T1000 (cell line): Measurements from ENCODE around the gene CCDC146.
"Not testable (repeated sequence)": the region's sequence is repeated elsewhere in the genome, so short reads cannot be mapped to it uniquely, and the experiment has no call there.

ENCODE experiments used
- DNase-seq: peaks from one replicate; lab custom pipeline; 2025; ENCODE audit warnings: mixed read lengths; lab: John Stamatoyannopoulos, UW

The CCDC146 gene

DNA sequence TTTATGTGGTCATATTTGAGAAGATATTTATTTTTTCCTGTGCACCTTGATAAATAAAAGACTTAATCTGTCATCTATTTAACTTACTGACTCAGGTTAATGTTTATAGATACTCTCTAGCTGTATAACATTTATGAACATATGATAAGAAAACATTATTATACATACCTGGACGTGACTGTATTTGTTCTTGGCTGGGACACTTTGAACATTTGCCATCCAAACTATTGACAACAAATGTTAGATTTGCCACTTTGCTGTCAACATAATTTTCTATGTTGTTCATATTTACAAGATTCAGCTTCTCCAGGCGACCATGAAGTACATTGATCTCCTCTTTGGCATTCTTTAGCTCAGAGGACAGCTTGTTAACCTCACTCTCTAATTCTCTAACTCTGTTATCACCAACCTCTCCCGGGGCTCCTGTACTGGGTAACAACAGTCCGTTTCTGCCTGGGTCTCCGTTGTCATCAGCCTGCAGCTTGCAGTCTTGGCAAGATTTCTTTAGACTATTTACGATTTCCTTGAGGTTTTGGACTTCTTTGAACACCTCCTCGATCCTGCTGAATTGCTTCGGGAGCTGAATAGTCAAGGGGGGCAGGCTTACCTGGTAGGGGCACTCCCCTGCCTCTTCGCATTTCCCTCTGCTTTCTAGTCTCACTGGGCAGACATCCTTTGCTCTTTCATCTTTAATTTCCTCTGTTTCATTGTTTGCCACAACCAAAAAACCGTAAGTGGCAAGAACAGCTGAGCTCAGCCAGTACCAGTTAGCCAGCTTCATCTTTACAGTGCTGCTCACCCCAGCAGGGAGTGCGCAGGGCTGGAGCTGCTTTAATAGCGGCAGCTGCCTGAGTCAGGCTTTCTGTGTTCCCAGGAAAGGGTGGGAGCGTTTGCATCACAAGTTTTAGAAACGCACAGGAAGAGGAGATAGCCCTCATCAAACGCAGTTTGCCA, 76.9 kb downstream of the CCDC146 start, which contains the start of gene FGL2:
Gene FGL2, minus strand, starts transcription at position 807 of the 954 bp plus-strand sequence. Its CDS starts 26 bp downstream, at position 781.
- no peak for DNase-seq

DNA sequence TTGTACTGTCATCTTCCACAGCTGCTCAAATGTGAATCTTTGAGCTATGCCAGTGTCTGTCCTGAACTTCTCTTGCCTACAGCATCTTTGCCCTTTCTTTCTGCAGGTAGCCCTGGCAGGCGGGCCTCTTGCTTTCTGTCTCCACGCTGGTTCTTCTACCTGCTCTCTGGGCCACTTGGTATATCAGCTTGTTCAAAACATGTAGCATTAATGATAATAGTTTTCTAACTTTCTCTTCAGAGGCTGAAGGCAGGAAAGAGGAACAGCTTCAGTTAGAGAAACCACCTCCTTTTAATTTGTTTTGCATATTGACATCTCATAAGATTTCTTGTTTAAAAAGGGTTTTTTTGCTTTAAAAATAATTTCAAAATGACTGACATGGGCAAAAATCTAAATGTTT, 78.1 kb downstream of the CCDC146 start:
- DNase-seq = no peak

GRCh38 chr7:77202481-77202976, 80.1 kb downstream of the CCDC146 start:
- no peak for DNase-seq

DNA sequence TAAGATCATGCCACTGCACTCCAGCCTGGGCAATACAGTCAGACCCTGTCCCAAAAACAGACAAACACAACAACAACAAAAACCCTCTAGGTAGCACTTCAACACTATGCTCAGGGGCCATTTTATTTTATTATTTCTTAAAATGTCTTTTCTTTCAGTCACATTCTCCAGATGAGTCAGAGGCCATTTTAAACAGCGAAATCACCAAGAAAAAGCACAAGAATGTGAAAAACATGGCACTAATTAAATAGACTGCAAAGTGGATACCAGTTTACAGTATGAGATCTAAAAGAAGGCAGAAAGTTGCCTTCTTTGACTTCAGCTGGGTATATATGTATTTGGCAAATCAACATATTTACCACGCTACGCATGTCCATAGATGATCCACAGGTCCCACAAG, 83.3 kb downstream of the CCDC146 start:
- no peak for DNase-seq

- no peak for DNase-seq
Measured at GRCh38 chr7:77208416-77208815, 86.0 kb downstream of the CCDC146 start.

DNA sequence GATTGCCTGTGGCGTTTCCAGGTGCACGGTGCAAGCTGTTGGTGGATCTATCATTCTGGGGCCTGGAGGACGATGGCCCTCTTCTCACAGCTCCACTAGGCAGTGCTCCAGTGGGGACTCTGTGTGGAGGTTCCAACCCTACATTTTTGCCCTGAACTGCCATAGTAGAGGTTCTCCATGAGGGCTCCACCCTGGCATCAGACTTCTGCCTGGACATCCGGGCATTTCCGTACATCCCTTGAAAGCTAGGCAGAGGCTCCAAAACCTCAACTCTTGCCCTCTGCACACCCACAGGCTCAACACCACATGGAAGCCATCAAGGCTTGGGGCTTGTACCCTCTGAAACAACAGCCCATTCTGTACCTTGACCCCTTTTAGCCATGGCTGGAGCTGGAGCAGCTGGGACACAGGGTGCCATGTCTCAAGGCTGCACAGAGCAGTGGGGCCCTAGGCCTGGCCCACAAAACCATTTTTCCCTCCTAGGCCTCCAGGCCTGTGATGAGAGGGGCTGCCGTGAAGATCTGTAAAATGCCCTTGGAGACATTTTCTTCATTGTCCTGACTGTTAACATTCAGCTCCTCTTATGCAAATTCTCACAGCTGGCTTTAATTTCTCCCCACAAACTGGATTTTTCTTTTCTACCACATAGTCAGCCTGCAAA, 87.2 kb downstream of the CCDC146 start:
- DNase-seq = no peak

- DNase-seq = no peak
Measured at GRCh38 chr7:77216181-77216845, 93.9 kb downstream of the CCDC146 start.

DNA sequence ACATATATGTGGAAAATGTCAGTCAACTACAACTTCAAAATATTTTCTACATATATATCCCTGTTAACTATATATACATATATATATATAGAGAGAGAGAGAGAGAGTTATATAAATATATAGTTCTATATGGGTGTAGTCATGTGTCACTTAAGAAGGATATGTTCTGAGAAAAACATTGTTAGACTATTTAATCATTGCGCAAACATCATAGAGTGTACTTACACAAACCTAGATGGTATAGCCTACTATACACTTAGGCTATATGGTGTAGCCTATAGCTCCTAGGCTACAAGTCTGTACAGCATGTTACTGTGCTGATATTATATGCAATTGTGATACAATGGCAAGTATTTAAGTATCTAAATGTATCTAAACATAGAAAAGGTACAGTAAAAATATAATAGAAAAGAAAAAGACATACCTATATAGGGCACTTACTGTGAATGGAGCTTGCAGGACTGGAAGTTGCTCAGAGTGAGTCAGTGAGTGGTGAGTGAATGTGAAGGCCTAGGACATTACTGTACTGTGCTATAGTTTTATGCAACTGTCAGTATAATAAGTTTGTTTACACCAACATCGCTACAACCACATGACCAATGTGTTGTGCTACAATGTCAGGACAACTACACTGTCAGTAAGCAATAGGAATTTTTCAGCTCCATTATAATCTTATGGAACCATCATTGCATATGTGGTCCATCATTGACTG, 95.2 kb downstream of the CCDC146 start:
- no peak for DNase-seq

- not testable (repeated sequence) for DNase-seq
Measured at GRCh38 chr7:77219701-77220331, 97.4 kb downstream of the CCDC146 start.

DNA sequence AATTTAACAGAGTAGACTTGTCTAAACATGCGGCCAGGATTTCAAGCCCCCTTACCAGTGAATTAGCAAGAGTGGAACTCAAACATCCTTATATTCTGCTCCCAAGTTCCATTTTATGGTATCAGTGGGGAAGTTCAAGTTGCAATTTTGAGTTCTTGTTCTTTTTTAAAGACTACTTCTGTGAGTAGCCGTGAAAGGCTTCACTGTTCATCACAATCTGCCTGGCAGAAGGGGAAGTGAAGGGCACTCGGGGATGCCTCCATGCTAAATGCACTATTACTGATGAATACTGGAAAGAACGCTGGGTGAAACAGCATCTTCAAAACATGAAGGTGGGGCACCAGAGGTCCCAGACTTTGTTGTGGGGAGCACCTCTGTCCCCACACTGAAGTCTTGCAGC, 99.7 kb downstream of the CCDC146 start:
- no peak for DNase-seq

DNA sequence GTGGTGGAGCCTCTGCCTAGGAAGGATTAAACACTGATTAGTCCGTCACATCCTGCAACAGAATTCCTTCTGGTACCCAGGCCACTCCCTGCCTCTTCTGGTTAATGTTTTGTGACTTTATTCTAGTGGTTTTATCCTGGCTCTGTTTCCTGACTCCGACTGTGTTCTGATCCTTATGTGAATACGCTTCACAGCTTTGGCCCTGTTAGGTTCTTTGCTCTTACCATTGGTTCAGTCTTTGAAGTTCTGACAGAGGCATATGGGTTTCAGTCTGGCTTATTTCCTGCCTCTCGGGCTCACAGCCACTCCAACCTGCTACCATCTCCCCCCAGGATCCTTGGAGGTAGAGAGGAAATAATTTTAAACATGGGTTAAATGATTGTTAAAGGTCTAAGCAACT, 100.4 kb downstream of the CCDC146 start:
- no peak for DNase-seq

DNA sequence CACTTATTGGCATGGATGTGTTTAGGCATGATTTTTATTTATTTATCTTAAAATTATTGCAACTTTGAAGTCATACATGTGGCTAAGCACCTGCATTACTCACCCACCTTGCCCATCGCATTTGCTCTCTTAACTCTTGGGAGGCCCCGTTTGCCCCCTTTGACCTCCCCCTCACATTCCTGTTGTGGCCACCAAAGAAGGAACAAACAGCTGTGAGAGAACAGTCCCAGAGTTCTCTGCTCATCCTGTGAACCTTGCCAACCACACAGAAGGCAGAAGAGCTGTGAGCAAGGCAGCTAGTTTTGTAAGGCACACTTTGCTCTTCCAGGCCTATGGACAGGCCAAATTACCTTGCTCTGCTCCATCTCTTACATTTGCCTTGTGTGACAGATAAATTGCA, 100.8 kb downstream of the CCDC146 start:
- no peak for DNase-seq

GRCh38 chr7:77226357-77226839, 104.0 kb downstream of the CCDC146 start:
- DNase-seq = no peak

DNA sequence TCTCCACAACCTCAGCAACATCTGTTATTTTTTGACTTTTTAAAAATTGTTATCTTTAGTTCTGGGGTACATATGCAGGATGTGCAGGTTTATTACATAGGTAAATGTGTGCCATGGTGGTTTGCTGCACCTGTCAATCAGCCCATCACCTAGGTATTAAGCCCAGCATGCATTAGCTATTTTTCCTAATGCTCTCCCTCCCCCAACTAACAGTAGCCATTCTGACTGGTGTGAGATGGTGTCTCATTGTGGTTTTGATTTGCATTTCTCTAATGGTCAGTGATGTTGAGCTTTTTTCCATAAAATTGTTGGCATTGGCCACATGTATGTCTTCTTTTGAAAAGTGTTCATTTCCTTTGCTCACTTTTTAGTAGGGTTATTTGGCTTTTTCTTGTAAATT, 106.4 kb downstream of the CCDC146 start:
- not testable (repeated sequence) for DNase-seq

DNA sequence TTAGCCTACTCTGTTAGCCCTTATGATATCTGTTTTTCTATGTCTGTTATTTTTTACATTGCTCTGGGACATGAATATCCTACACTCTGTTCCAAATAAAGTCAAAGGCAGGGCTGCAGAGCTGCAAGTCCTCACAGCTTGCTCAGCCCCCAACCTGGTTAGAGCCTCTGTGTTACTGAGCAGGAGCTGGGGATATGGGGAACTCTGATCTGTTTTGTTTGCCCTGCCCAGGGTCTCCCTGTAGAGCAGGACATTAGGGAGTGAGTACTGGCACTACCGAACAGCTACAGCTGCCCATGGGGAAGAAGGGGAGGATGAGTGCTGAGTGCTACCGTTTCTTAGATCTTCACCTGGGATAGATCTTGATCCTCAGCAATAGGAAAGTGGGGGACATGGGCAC, 110.1 kb downstream of the CCDC146 start:
- DNase-seq = no peak

- DNase-seq = no peak
Measured at GRCh38 chr7:77235276-77235675, 112.9 kb downstream of the CCDC146 start.

GRCh38 chr7:77238703-77239136, 116.3 kb downstream of the CCDC146 start:
- no peak for DNase-seq

GRCh38 chr7:77239471-77239870, 117.1 kb downstream of the CCDC146 start:
- DNase-seq = no peak

DNA sequence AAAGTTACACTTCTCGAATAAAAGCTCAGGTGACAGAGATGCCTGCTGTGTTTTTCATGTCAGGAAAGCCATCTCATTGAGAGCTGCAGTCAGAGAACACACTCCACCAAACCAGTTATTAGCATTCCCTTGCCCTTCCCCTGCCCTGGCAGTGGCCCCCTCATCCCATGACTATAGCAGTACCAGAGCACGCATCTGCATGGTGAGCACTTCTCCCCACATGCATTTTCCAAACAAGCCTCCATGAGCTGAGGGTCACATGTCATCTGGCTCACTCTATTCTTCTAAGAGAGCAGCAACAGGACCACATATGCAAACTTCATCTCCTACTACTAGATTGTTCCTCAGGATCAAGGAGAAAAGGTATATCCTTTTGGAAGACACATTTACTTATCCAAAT, 119.7 kb downstream of the CCDC146 start:
- DNase-seq = no peak

DNA sequence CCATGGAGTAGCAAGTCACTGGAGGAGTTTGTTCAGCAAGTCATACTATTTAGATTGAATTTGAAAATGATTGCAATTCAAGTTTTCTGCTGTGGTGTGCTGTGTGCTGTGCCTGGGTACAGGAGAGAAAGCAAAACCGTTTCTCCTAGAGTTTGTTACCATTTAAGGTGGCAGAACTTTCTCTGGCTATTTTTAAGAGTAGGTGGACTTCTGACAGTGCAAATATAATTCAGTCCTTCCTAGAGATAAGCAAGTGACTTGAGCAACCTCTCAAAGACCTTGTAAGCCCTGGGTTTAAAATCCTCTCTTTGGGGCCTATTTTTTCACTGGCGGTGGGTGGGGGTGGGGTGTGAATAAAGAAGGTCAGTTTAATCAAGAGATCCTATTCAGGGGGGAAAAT, 120.1 kb downstream of the CCDC146 start:
- no peak for DNase-seq
